ENCODE results near the gene FGD5.

The FGD5 gene

GRCh38 chr3:14861446-14862302 is 42.9 kb downstream of the FGD5 start:
- ChIA-PET POLR2A (ENCODE audit: low non-redundant PET) (no interaction called here), CTCF (interaction anchor here (0.7 kb wide), 1 partner anchor 27 kb away, joined by 3 read pairs; no protein-coding TSS in a partner anchor)
- TF ChIP-seq CTCF (conservative IDR thresholded peaks at IDR 0.05; ENCODE audit: low read depth), result no peak
- H3K27ac ChIP-seq, result no peak overlapping the region
- DNase-seq (ENCODE audit: low spot score), result no peak

GRCh38 chr3:14862303-14862660 is 43.5 kb downstream of the FGD5 start:
- no peak for DNase-seq (ENCODE audit: low spot score)
- CTCF ChIA-PET, result no interaction called here
- no peak for TF ChIP-seq CTCF (conservative IDR thresholded peaks at IDR 0.05; ENCODE audit: low read depth)
- H3K27ac ChIP-seq, result no peak overlapping the region
- POLR2A ChIA-PET (ENCODE audit: low non-redundant PET), result no interaction called here

- TF ChIP-seq CTCF (conservative IDR thresholded peaks at IDR 0.05; ENCODE audit: low read depth), result no peak
- H3K27ac ChIP-seq, result no peak overlapping the region
- POLR2A ChIA-PET (ENCODE audit: low non-redundant PET), result no interaction called here
- DNase-seq (ENCODE audit: low spot score), result no peak
- CTCF ChIA-PET, result no interaction called here
Measured at GRCh38 chr3:14862661-14863230, 44.0 kb downstream of the FGD5 start.

- H3K27ac ChIP-seq, result no peak overlapping the region
- no peak for TF ChIP-seq CTCF (conservative IDR thresholded peaks at IDR 0.05; ENCODE audit: low read depth)
- ChIA-PET CTCF (interaction anchor here (0.6 kb wide), 1 partner anchor 15 kb away, joined by 3 read pairs; no protein-coding TSS in a partner anchor), POLR2A (ENCODE audit: low non-redundant PET) (no interaction called here)
- DNase-seq (ENCODE audit: low spot score), result no peak
Measured at GRCh38 chr3:14863333-14864100, 44.8 kb downstream of the FGD5 start.

- no peak overlapping the region for H3K27ac ChIP-seq
- no peak for TF ChIP-seq CTCF (conservative IDR thresholded peaks at IDR 0.05; ENCODE audit: low read depth)
- ChIA-PET CTCF (interaction anchor here (0.6 kb wide), 1 partner anchor 16 kb away, joined by 3 read pairs; no protein-coding TSS in a partner anchor), POLR2A (ENCODE audit: low non-redundant PET) (no interaction called here)
- no peak for DNase-seq (ENCODE audit: low spot score)
Measured at GRCh38 chr3:14864131-14864530, 45.4 kb downstream of the FGD5 start.

- TF ChIP-seq CTCF (conservative IDR thresholded peaks at IDR 0.05; ENCODE audit: low read depth), result no peak
- CTCF ChIA-PET, result interaction anchor here (0.5 kb wide), 1 partner anchor 192 kb away, joined by 3 read pairs; no protein-coding TSS in a partner anchor
- POLR2A ChIA-PET (ENCODE audit: low non-redundant PET), result no interaction called here
- no peak overlapping the region for H3K27ac ChIP-seq
- no peak for DNase-seq (ENCODE audit: low spot score)
Measured at GRCh38 chr3:14866627-14867026, 47.9 kb downstream of the FGD5 start.

Data from RWPE1 (cell line).